GM21360 (cell line): ENCODE results near the gene RASL11A.
"Not testable (repeated sequence)": the region's sequence is repeated elsewhere in the genome, so short reads cannot be mapped to it uniquely, and the experiment has no call there.

ENCODE experiments used
- ATAC-seq: cut with Tn5 transposase; IDR thresholded peaks from one replicate; pipeline ENCODE4 v1.9.1; 2021; ENCODE audit warnings: mild to moderate bottlenecking, moderate library complexity; ENCODE audit not compliant: unreplicated experiment

RASL11A gene

DNA sequence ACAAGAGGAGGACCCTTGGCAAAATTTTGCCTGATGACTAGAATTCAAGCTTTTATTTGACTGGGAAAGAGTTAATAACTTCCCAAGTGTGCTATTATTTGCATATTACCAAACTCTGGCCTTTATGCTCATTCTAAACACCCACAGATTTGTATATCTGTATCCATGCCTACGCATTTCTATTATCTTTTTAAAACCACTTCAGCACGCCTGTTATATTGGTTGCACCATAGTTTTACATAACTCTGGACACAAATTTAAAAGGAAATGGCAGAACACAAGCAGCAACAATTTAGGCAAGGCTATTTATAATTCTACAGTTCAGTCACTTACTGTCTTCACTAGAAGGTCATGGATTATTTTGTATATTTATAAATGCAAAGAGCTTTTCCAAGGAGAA, 3.7 kb upstream of the RASL11A start:
- no peak for ATAC-seq

DNA sequence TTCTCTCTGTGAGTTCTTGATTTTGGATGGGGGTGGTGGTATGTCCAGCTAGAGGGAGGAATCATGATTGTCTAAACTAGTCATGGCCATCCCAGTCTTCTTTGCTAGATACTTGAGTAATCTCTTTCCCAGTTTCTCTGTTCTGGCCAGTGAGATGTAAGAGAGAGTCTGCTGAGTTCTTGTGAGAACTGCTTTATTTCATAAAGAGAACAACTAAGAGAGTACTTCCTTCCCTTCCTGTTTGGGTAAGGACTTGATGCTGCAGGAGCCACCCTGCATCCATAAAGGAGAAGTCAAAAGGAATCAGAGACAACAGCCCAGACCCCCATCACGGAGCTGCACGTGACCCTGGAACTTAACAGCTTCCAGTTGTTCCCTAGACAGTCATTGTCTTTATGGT, 3.0 kb upstream of the RASL11A start:
- no peak for ATAC-seq

DNA sequence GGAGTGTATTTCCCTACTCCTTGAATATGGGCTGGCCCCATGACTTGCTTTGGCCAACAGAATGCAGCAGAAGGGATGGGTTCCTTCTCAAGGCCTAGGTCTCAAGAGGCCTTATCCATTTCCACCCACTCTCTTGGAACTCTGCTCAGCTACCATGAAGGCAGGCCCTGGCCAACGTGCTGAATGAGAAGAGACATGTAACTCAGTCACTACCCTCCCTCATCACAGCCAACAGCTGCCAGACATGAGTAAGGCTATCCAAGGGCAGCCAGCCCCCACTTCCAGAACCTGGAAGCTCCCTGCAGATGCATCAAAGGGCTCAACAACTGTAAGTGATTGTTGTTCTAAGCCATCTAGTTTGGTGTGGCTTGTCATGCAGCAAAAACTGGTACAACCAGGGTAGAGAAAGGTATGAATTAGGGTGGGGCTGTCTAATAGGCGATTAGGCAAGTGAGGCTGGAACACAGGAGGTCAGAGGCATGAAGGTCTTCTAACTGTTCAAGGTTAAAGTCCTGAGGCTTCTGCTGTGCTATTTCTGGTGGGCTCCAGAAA, 1.4 kb upstream of the RASL11A start:
- ATAC-seq = no peak

DNA sequence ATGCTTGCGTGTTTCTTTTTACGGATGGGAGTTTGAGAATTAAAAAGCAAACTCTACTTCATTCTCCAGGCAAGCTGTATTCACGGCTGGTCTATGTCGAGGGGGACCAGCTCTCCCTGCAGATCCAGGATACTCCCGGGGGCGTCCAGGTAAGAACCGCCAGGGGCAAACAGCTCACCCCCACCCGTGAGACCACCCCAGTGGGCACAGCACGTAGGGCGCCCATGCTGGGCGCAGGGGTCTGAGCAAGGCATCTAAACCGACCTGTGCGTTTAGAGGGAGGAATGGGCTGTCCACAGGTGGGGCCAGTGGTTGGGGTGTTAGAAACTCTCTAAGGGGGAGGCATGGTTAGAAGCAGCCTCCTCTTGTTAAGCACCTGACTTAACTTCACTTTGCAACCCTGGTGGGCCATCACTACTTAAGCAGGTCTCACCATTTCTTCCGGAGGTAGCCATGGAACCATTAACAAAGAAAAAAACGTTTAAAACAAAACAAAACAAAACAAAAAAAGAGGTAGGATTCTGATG, 1.0 kb downstream of the RASL11A start:
- no peak for ATAC-seq

GRCh38 chr13:27273658-27274425, 3.2 kb downstream of the RASL11A start:
- ATAC-seq = no peak

GRCh38 chr13:27274631-27275030, 4.0 kb downstream of the RASL11A start:
- no peak for ATAC-seq

- ATAC-seq = no peak
These were observed 5.6 kb downstream of the RASL11A start for GRCh38 chr13:27276188-27276587.

- ATAC-seq = no peak
These were observed 8.9 kb downstream of the RASL11A start for GRCh38 chr13:27279506-27279905.

DNA sequence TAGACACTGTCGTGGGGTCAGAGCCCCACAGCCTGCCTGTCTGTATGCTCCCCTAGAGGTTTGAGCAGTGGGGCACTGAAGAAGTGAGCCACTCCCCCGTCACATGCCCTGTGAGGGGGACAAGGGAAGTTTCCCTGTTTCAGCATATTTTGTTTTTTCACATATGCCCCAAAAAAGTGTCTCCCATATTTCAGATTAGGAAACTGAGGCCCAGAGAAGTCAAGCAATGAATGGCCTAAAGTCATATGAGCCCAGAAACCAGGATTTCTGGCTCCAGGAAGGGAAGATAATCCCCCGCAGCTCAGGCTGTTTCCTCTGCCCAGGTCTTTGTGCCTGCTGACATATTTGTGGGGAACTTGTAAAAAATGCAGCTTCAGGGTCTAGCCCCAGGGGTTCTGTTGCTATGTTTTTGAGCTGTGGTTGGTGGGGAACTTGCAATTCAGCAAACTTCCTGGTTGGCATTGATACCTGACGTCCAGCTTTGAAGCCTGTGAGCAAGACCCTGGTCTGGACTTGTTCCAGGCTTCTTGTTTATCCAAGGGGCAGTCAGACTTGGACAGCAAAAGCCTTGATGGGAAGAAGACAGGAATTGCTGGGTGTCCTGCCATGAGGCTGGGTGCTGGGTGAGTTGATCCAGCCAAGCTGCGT, 9.5 kb downstream of the RASL11A start:
- ATAC-seq = no peak

- no peak for ATAC-seq
These were observed 10.2 kb downstream of the RASL11A start for GRCh38 chr13:27280841-27281240.

- no peak for ATAC-seq
These were observed 10.8 kb downstream of the RASL11A start for GRCh38 chr13:27281420-27281819.

- no peak for ATAC-seq
These were observed 13.4 kb downstream of the RASL11A start for GRCh38 chr13:27283906-27284493.

DNA sequence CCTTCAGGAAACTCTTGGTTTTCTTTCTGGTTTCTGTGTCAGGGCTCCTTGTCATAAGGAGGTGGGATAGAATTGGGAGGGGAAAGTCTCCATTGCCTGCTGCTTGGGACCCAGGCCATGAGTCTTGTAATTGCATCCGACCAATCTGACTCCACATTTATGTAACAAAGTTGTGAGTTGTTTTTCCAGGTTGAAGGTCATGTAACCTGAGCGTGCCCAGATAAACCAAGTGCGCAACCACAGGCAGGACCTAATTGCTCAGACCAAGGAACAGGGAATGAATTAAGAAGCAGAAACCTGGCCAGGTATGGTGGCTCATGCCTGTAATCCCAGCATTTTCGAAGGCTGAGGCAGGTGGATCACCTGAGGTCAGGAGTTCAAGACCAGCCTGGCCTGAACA, 17.8 kb downstream of the RASL11A start:
- no peak for ATAC-seq

DNA sequence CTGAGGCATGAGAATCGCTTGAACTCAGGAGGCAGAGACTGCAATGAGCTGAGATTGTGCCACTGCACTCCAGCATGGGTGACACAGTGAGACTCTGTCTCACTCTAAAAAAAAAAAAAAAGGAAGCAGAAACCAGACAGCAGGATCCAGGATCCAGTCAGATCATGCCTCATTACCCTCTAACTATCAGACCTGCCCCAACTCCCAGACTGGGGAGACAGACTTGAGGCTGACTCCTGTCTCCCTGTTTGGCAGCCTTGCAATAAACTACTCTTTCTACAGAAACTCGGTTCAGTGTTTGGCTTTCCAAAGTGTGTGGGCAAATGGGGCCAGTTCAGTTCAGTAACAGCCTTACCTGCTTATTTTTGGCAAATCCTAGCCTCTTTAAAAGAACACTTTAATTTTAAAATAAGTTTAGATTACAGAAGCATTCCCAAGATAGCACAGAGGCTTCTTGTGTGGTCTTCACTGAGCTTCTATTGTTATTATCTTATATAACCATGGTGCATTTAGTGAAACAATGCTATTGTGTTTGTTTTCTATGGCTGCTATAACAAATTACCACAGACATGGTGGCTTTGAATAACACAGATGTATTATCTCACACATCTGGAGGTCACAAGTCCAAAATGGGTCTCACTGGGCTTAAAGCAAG, 18.5 kb downstream of the RASL11A start:
- ATAC-seq = no peak

GRCh38 chr13:27290715-27291114, 20.1 kb downstream of the RASL11A start:
- no peak for ATAC-seq

DNA sequence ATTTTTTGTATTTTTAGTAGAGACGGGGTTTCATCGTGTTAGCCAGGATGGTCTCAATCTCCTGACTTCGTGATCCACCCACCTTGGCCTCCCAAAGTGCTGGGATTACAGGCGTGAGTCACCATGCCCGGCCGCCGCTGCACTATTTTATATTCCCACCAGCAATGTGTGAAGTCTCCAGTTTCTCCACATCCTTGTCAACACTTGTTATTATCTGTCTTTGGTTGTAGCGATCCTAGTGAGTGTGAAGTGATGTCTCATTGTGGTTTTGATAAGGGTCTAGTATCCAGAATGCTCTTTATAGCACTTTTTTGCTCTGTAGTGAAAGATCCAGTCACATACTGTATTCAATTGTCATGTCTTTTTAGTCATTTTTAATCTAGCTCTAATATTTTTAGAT, 21.3 kb downstream of the RASL11A start:
- ATAC-seq = not testable (repeated sequence)

DNA sequence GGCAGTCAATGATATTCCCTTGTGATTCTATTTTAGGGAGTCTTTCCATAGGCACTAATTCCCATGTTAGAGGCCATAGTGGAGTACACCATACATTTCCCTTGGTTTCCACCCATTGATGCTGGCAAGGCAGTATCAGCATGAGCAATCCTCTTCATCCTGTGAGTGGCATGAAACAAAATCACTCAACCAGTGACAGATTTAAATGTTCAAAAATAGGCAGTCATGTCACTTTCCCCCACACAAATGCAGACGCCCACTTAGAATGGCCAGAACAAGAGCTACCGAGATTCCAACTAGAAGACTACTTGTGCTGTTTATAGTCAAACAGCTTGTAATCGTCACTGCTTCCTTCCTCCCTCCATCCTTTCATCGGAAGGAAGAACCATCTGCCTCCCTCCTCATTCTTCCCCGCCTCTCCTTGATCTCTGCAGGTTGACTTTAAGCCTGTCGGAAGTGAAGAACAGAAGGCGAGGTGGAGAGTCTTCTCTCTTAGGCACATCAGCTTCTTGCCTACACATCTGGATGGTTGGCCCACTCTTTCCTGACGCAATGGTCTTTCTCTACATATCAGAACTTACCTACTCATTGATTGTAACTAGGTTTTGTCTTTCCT, 22.6 kb downstream of the RASL11A start:
- ATAC-seq = no peak

DNA sequence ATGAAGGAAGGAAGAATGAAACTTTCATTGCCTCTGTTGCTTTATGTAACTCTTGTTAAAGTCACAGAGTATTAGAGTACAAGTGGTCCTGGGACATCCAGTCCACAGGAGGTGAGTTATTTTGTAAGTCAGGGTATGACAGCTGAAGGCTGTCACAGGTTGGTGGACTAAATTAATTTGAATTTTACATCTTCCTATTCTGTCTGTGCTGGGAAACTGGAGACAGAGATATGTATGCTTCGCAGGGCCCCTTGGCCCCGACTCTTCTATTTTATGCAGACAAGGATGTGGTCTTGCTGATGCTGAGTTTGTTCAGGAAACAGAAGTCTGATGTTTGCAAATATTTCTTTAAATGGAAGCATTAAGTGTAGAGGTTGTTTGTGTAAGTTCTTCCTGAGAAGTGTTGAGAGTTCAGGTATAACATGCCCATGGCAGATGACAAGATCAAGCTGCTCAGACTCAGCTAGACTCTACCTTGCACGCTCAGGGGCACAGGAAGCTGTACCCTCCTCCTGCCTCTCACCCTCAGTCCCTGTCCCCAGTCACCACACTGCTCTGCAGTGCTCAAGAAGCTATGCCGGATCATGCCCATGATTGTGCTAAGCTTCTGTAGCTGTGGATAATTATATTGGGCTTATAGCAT, 23.4 kb downstream of the RASL11A start:
- ATAC-seq = no peak

DNA sequence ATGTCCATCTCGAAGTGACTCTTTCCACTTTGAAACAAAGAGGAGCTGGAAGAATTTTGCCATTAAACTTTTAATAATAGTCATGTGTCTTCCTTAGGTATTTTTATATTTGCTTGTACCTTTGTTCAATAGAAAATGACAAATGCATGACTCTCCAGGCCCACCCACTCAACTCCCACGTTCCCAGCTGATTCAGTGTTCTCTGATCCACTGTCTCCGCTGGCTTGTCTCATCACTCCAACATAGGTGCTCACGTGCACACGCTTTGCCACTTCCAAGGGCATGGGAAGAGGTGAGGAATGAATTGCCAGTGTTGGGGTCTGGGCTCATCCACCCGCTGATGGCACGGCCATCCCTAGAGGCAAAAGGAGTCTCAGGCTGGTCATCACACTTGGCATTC, 24.5 kb downstream of the RASL11A start:
- no peak for ATAC-seq

- no peak for ATAC-seq
These were observed 25.0 kb downstream of the RASL11A start for GRCh38 chr13:27295660-27296059.
